HG03045 (cell line): Measurements from ENCODE around the gene OVOL2.
"Not testable (repeated sequence)": the region's sequence is repeated elsewhere in the genome, so short reads cannot be mapped to it uniquely, and the experiment has no call there.

Experiments used
- ATAC-seq: cut with Tn5 transposase; IDR thresholded peaks from one replicate; pipeline ENCODE4 v1.9.1; 2021; ENCODE audit warnings: mild to moderate bottlenecking, moderate library complexity; ENCODE audit not compliant: unreplicated experiment

OVOL2 gene

GRCh38 chr20:18057101-18057993, at the start of gene OVOL2:
Gene OVOL2 (minus strand): TSS chr20:18057916. CDS start chr20:18057634, 282 bp downstream.
- no peak for ATAC-seq

DNA sequence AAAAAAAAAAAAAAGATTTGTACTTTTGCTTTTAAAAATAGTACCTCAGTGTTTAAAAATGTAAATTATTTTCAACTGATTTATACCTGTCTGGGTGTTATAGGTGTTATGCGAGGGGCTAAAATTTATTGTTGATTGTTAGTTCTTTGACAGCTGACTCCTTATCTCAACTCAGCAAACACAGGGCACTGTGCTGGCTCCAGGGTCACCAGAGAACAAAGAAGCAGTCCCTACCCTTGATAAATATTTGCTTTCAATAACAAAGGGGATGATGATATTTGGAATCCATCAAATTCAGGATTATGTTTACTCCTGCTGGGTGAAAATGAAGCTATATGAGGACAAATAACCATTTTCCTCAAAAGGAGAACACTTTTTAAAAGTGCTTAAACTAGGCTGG, 45.8 kb upstream of the OVOL2 start:
- no peak for ATAC-seq

GRCh38 chr20:18101125-18101810, 43.6 kb upstream of the OVOL2 start:
- no peak for ATAC-seq

DNA sequence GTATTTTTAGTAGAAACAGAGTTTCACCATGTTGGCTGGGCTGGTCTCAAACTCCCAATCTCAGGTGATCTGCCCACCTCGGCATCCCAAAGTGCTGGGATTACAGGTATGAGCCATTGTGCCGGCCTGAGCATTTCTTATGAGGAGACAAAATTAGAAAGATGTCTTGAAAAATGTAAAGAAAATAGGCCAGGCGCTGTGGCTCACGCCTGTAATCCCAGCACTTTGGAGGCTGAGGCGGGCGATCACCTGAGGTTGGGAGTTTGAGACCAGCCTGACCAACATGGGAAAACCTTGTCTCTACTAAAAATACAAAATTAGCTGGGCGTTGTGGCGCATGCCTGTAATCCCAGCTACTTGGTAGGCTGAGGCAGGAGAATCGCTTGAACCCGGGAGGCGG, 42.9 kb upstream of the OVOL2 start:
- not testable (repeated sequence) for ATAC-seq

DNA sequence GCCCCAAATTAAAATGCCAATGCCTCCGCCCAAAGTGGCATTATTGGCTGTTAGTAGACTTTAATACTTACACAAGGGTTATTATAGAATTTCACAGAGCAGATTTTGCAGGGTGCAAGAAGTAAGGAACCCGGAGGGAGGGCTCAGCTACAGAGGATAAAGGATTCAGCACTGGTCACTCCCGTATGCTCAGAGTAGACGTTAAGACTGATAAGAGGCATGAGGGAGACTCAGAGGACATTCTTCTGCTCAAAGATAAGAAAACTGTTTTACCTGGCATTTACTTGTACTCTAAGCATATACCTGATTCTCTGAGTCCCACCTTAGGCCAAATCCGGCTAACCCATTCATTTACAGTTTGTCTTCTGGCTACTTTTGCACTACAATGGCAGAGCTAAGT, 36.5 kb upstream of the OVOL2 start:
- ATAC-seq, result no peak

DNA sequence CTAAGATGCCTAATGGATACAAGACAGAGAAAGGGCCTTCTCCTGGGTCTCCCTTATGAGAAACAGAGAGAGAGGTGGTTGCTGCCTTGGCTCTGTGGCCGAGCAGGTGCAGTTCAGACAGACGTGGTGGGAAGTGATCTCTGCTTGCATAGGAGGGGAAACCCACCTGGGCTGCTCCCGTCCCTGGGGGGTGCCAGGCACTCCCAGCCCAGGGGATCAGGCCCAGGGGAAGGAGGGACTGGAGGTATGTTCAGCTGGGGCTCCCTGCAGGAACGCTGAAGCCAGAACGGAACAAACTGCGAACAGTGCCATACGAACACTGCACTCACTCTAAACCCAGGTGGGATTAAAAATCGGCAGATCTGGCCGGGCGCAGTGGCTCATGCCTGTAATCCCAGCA, 35.7 kb upstream of the OVOL2 start:
- ATAC-seq, result no peak

DNA sequence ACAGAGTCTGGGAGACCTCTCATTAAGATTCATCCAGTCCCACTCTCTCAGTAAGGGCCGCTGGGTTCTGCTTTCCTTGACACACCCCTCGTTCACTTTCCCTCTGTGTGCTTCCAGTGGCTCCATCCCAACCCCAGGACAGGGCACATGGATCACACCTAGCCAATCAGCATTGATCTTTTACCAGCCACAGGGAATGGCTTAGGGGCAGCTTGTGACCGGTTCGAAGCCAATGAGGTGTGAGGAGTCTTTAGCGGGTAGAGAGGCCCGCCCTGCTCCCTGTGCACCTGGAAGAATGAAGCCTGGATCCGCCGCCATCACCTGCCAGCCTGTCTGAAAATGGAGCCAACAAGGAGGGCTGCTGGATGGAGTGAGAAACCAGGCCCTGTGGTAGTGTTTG, 35.2 kb upstream of the OVOL2 start:
- ATAC-seq, result no peak

GRCh38 chr20:18091623-18092022, 33.9 kb upstream of the OVOL2 start:
- ATAC-seq, result no peak

- no peak for ATAC-seq
Observed at GRCh38 chr20:18090477-18090876, 32.8 kb upstream of the OVOL2 start.

DNA sequence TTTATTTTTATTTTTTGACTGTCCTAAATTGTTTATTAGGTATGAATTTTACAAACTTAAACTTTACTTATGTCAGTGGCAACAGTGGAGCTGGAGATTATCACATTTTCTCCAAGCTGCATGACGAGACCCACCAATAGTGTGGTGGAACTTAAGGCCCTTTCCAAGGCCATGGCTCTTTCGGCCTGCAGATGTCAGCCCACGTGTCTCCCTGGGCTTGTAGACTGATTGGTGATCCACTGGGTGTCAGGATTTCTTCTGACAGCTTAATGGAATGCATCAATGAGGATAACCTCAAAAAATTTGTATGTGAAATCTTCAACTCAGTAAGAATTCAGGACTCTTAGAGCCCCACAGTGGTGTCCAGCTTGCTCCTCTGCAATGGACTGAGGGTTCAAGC, 32.3 kb upstream of the OVOL2 start:
- no peak for ATAC-seq

- not testable (repeated sequence) for ATAC-seq
Observed at GRCh38 chr20:18088841-18089240, 31.1 kb upstream of the OVOL2 start.

DNA sequence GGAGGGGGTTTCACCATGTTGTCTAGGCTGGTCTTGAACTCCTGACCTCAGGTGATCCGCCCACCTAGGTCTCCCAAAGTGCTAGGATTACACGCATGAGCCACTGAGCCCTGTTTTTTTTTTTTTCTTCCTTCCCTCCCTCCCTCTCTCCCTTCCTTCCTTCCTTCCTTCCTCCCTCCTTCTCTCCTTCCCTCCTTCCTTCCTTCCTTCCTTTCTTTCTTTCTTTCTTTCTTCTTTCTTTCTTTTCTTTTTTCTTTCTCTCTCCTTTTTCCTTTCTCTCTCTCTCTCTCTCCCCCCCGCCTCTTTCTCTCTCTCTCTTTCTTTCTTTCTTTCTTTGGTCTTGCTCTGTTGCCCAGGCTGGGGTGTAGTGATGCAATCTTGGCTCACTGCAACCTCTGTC, 30.6 kb upstream of the OVOL2 start:
- ATAC-seq, result not testable (repeated sequence)

GRCh38 chr20:18087054-18087453, 29.3 kb upstream of the OVOL2 start:
- ATAC-seq, result no peak

GRCh38 chr20:18080836-18081235, 23.1 kb upstream of the OVOL2 start:
- not testable (repeated sequence) for ATAC-seq

DNA sequence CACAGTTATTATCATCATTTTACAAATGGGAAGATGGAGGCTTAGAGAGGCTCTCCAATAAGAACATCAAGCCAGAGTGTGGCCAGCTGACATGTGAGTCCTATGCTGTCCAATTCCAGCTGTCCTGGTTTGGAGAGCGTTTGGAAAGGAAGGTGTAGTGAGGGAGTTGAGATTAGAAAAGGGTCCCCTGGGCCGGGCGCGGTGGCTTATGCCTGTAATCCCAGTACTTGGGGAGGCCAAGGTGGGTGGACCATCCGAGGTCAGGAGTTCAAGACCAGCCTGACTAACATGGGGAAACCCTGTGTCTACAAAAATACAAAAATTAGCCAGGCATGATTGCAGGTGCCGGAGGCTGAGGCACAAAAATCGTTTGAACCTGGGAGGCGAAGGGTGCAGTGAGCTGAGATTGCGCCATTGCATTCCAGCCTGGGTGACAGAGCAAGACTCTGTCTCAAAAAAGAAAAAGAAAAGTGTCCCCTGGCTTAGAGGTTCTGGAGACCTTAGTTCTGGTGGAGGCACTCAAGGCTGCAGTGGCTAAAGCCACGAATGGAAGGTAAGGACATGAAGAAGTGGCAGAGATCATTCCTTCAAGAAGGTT, 22.1 kb upstream of the OVOL2 start:
- ATAC-seq, result no peak

DNA sequence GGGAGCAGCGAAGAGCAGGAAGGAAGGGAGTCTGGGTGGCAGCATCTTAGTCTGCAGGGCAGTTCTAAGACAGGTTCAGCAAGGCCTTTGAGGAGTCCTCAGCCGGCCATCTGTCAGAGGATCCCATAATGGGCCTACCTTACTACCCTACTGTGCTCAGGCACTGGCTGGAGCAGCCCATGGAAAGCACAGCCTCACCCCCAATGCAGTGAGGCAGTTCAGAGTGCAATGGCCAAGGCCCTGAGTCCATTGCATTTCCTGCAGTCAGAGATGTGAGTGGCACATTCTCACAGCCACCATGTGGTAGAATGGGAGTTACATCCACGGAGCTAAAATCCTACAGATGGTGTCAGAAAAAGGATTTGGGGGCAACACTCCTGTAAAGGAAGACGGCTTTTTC, 19.4 kb upstream of the OVOL2 start:
- no peak for ATAC-seq

DNA sequence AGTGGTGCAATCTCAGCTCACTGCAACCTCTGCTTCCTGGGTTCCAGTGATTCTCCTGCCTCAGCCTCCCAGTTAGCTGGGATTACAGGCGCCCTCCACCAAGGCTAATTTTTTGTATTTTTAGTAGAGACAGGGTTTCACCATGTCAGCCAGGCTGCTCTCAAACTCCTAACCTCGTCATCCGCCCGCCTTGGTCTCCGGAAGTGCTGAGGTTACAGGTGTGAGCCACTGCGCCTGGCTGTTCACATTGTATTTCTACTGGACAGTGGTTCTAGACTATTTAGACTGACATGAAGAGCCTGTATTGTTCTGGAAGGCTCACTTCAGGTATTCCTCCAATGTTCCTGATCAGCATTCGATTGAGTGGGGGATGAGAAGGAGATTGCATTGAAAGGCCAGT, 14.8 kb upstream of the OVOL2 start:
- ATAC-seq, result no peak

DNA sequence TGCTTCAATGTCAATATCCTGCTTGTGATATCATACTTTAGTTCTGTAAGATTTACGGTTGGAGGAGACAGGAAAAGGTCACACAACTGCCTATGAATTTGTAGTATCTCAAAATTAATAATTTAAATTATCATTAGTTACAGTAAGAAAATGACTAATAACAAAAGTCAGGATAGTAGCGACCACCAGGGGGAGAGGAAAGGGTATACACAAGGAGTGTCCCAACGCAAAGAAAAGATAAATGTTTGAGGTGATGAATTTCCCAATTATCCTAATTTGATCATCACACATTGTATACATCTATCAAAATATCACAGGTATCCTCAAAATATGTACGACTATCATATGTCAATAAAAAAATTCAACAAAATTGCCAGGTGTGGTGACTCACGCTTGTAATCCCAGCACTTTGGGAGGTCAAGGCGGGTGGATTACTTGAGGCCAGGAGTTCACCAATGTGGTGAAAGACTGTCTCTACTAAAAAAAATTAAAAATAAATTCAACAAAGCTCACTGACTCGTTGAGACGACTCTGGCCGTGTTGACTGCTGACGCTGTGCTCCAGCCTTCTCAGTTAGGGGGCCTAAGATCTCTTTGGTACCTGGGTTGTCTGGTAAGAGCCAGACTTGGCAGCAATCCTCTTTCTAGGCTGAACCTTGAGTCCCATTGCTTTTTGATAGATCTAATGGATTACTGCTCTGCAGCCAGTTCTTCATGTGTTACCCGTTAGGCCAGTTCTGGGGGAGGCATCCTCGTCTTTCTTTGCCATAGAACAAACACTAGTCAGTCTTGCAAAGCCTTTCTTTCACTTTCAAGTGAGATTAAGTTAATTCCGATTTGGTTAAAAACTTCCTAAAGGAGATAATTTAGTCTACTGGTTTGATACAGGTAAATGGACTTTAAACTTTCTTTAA, 9.0 kb upstream of the OVOL2 start:
- ATAC-seq, result no peak

- ATAC-seq, result no peak
Observed at GRCh38 chr20:18063676-18064075, 6.0 kb upstream of the OVOL2 start.

GRCh38 chr20:18059603-18060002, 1.9 kb upstream of the OVOL2 start:
- ATAC-seq, result no peak
